Endothelial cell of umbilical vein (primary cell): ENCODE data around the gene ATP5F1B. TPM values are rescaled to one million over a fixed set of nuclear protein-coding genes. Genes with fewer than 3 reads are reported as not detected.

ENCODE experiments used
- BruUV-seq: library from RNA; stranded (reverse); fragments of 400-500 nt; replicated peaks from 2 replicates; lab custom pipeline; 2021; lab: Mats Ljungman, UMichigan
- CTCF ChIA-PET: fragments of 300-600, 350-600 bp; sonication (Branson Sonifier 250); formaldehyde crosslinking; loops from one replicate; lab custom pipeline; 2021; ENCODE audit warnings: antibody characterized with exemption, inconsistent platforms; lab: Charles Lee
- POLR2A ChIA-PET: fragments of 300-600, 350-600 bp; sonication (Branson Sonifier 250); formaldehyde crosslinking; loops from one replicate; lab custom pipeline; 2021; ENCODE audit warnings: antibody characterized with exemption, inconsistent platforms; lab: Charles Lee
- DNase-seq: peaks from one replicate; pipeline ENCODE4 v3.0.0-alpha.2; 2011; ENCODE audit warnings: low read depth, low spot score
- FAIRE-seq: peaks from 2 replicates; lab custom pipeline; 2011; peaks lifted over from hg19 to GRCh38; lab: Jason Lieb, UNC
- H2AFZ ChIP-seq: 2 replicates; pipeline ENCODE4 v1.6.0; 2012; ENCODE audit warnings: low read depth, low read length, control low read depth, inconsistent platforms
- H3K27ac ChIP-seq: 2 replicates; pipeline ENCODE4 v1.5.1; 2011; ENCODE audit warnings: low read depth, mild to moderate bottlenecking, control low read depth, low read length, moderate library complexity; ENCODE audit not compliant: insufficient read depth
- H3K27me3 ChIP-seq, 2 experiments: 2 replicates each; pipeline versions ENCODE4 v1.6.0 to v1.6.1; 2011; ENCODE audit warnings: low read length in 2 of 2, mixed read lengths in 1 of 2; ENCODE audit not compliant: control insufficient read depth in 2 of 2, insufficient read depth in 2 of 2
- H3K36me3 ChIP-seq, 2 experiments: 2 replicates in 1 of 2; 3 replicates in 1 of 2; pipeline ENCODE4 v1.5.1; 2011; ENCODE audit warnings: low read length in 2 of 2, mild to moderate bottlenecking in 1 of 2, moderate library complexity in 1 of 2; ENCODE audit not compliant: control insufficient read depth in 2 of 2, insufficient read depth in 2 of 2; ENCODE audit errors: extremely low read depth in 1 of 2
- H3K4me1 ChIP-seq: 3 replicates; pipeline ENCODE4 v1.5.1; 2011; ENCODE audit warnings: mild to moderate bottlenecking, low read length; ENCODE audit not compliant: control insufficient read depth, insufficient read depth; ENCODE audit errors: extremely low read depth
- H3K4me2 ChIP-seq: 2 replicates; pipeline ENCODE4 v1.6.1; 2011; ENCODE audit warnings: low read length, control low read depth, mixed read lengths; ENCODE audit not compliant: insufficient read depth
- H3K4me3 ChIP-seq, 3 experiments: fragments of 200-600 bp in 1 of 3; sonication (generic), shearing (Covaris generic) in 1 of 3; replicated peaks in 1 of 3; 2 replicates each; pipeline ENCODE4 v1.5.1; 2011 to 2016; ENCODE audit warnings: control low read depth in 3 of 3, low read length in 3 of 3, mild to moderate bottlenecking in 2 of 3, inconsistent platforms in 1 of 3, low read depth in 1 of 3, moderate library complexity in 1 of 3; ENCODE audit not compliant: insufficient read depth in 1 of 3
- H3K79me2 ChIP-seq: 2 replicates; pipeline ENCODE4 v1.6.0; 2012; ENCODE audit warnings: low read length, inconsistent platforms; ENCODE audit not compliant: control insufficient read depth, insufficient read depth
- H3K9ac ChIP-seq: replicated peaks from 2 replicates; pipeline ENCODE3; 2011; ENCODE audit warnings: low read length, control low read depth; ENCODE audit not compliant: insufficient read depth; ENCODE audit errors: extremely low read depth
- H3K9me1 ChIP-seq: replicated peaks from 3 replicates; pipeline ENCODE4 v1.6.0; 2011; ENCODE audit warnings: mild to moderate bottlenecking, low read length; ENCODE audit not compliant: control insufficient read depth, insufficient read depth; ENCODE audit errors: extremely low read depth
- H3K9me3 ChIP-seq: replicated peaks from 2 replicates; pipeline ENCODE4 v1.5.1; 2012; ENCODE audit warnings: low read length, inconsistent platforms; ENCODE audit not compliant: control insufficient read depth, insufficient read depth
- H4K20me1 ChIP-seq: replicated peaks from 2 replicates; pipeline ENCODE3; 2011; ENCODE audit warnings: mild to moderate bottlenecking, low read length; ENCODE audit not compliant: control insufficient read depth, insufficient read depth; ENCODE audit errors: extremely low read depth
- CTCF ChIP-seq, 2 donors: IDR thresholded peaks; 1 replicate in 1 of 2; 2 replicates in 1 of 2; pipeline ENCODE4 v1.5.1; 2011; ENCODE audit warnings: low read length in 2 of 2, mild to moderate bottlenecking in 2 of 2, moderate library complexity in 2 of 2, control low read depth in 1 of 2, inconsistent platforms in 1 of 2, low read depth in 1 of 2; ENCODE audit not compliant: insufficient read depth in 1 of 2; ENCODE audit errors: extremely low read depth in 1 of 2
- EZH2 ChIP-seq: IDR thresholded peaks from 2 replicates; pipeline ENCODE4 v1.6.1; 2012; ENCODE audit warnings: borderline replicate concordance, low read depth, mild to moderate bottlenecking, moderate library complexity, low read length, inconsistent platforms; ENCODE audit not compliant: severe bottlenecking
- FOS ChIP-seq: IDR thresholded peaks from 2 replicates; pipeline ENCODE4 v1.6.1; 2011; ENCODE audit warnings: mild to moderate bottlenecking, low read length, moderate library complexity, borderline replicate concordance; ENCODE audit not compliant: insufficient read depth
- GATA2 ChIP-seq: IDR thresholded peaks from 2 replicates; pipeline ENCODE4 v1.7.0; 2011; ENCODE audit warnings: low read depth, mild to moderate bottlenecking, moderate library complexity, mixed read lengths, low read length; ENCODE audit not compliant: insufficient read length, insufficient read depth
- JUN ChIP-seq: IDR thresholded peaks from 2 replicates; pipeline ENCODE4 v1.6.1; 2011; ENCODE audit warnings: borderline replicate concordance, low read depth; ENCODE audit not compliant: insufficient read length, insufficient read depth
- MAX ChIP-seq: IDR thresholded peaks from 2 replicates; pipeline ENCODE4 v1.6.1; 2011; ENCODE audit not compliant: insufficient read depth, insufficient read length
- MYC ChIP-seq: IDR thresholded peaks from one replicate; pipeline ENCODE4 v1.6.1; 2011; ENCODE audit warnings: mild to moderate bottlenecking, low read depth, low read length
- POLR2A ChIP-seq: IDR thresholded peaks from 2 replicates; pipeline ENCODE4 v1.6.1; 2012; ENCODE audit warnings: low read depth, mild to moderate bottlenecking, control low read depth, low read length
- POLR2AphosphoS5 ChIP-seq: IDR thresholded peaks from 2 replicates; pipeline ENCODE4 v1.6.1; 2012; ENCODE audit warnings: low read depth, mild to moderate bottlenecking, control low read depth, low read length, moderate library complexity; ENCODE audit not compliant: insufficient read depth
- dilution Hi-C: fragments of 300-500 bp; cut with MboI; formaldehyde crosslinking; loops from one replicate; pipeline ENCODE4 v1.15.0; 2019; ENCODE audit warnings: low sequenced_read_pairs; ENCODE audit not compliant: extremely low pct_ligation_motif_present
- intact Hi-C: fragments of 100-400 bp; cut with micrococcal nuclease; formaldehyde crosslinking; loops from one replicate; pipeline ENCODE4 v1.10.0; 2022
- polyA plus RNA-seq, 4 experiments: library from polyadenylated mRNA; depleted of rRNA in 3 of 4; stranded (reverse) in 3 of 4; unstranded in 1 of 4; fragments of >200 nt; gene quantifications; 2 replicates each; pipeline versions ENCODE4 v1.2.1 to v1.2.3, GENCODE V29; 2011 to 2012; ENCODE audit warnings: missing spikeins in 1 of 4
- total RNA-seq: library from RNA; stranded (reverse); gene quantifications from 2 replicates; pipeline ENCODE4 v1.2.3, GENCODE V29; 2021

The ATP5F1B gene
- total and polyA plus RNA-seq, 2 donors (not counting 3 experiments of a cell fraction or from before 2014, with no cell fraction given) = 590 to 829 TPM

GRCh38 chr12:56636675-56637540 lies 8.9 kb downstream of the ATP5F1B start:
- Histone ChIP-seq H3K79me2 (peaks cover 21% of the 10 kb centered on the region), H3K4me3 (peak overlapping the region in 2 of 3 experiments; percentile 21 to 76), H3K27me3 (no peaks in the 10 kb centered on the region), H2AFZ (peak overlapping the region; percentile 2), H3K4me1 (peaks cover 34% of the 10 kb centered on the region), H4K20me1 (no peaks in the 10 kb centered on the region), H3K9me3 (no peaks in the 10 kb centered on the region), H3K9me1 (no peaks in the 10 kb centered on the region), H3K4me2 (peak overlapping the region; percentile 71), H3K36me3 (peaks cover 18 to 21% of the 10 kb centered on the region in 2 experiments), H3K27ac (peak overlapping the region; percentile 48), H3K9ac (peak overlapping the region; percentile 28)
- TF ChIP-seq MAX (no peak), POLR2AphosphoS5 (peak; percentile 85), EZH2 (no peak), MYC (no peak), GATA2 (no peak), JUN (no peak), FOS (no peak), POLR2A (peak; percentile 78), CTCF (IDR thresholded peaks at IDR 0.05; ENCODE audit: extremely low read depth in 1 of 2, insufficient read depth in 1 of 2, low read depth in 1 of 2, low read length in 2 of 2) (peak; percentile 65 to 77)
- ChIA-PET CTCF (interaction anchor here (0.6 to 3.9 kb wide), 48 partner anchors 9 to 474 kb away, joined by 3 to 150 read pairs (median 5); partner anchors contain the start of genes ATP5F1B, GLS2, NACA and PRIM1), POLR2A (interaction anchor here (0.6 to 1.4 kb wide), 6 partner anchors 8 to 88 kb away, joined by 3 to 10 read pairs (median 6); partner anchors contain the start of genes ATP5F1B, NACA and PTGES3)
- DNase-seq = peak; percentile 99
- intact Hi-C loops (loop anchor here (1.0 to 5.0 kb wide), 8 partner anchors 9 to 475 kb away; partner anchors contain the start of genes NACA, PTGES3 and STAT6), dilution Hi-C loops (no loop called here)
- no TSS peak for BruUV-seq
- peak; percentile 90 for FAIRE-seq
